GM21529 (cell line): ENCODE results near the gene GAGE12J.
"Not testable (repeated sequence)": the region's sequence is repeated elsewhere in the genome, so short reads cannot be mapped to it uniquely, and the experiment has no call there.

Experiments used
- ATAC-seq: cut with Tn5 transposase; IDR thresholded peaks from one replicate; pipeline ENCODE4 v1.9.1; 2021; ENCODE audit not compliant: unreplicated experiment

Gene GAGE12J, protein sequence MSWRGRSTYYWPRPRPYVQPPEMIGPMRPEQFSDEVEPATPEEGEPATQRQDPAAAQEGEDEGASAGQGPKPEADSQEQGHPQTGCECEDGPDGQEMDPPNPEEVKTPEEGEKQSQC

DNA sequence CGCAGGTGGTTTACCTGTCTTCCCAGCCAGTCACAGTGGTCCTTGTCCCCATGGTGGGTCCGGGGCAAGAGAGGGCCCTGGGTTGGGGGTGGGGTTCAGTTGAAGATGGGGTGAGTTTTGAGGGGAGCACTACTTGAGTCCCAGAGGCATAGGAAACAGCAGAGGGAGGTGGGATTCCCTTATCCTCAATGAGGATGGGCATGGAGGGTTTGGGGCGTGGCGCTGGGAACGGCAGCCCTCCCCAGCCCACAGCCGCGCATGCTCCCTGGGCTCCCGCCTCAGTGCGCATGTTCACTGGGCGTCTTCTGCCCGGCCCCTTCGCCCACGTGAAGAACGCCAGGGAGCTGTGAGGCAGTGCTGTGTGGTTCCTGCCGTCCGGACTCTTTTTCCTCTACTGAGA, at the start of gene GAGE12J:
TSS of gene GAGE12J (plus strand) at position 301 of the 400 bp plus-strand sequence. CDS start 1,157 bp downstream, outside the sequence.
- not testable (repeated sequence) for ATAC-seq

DNA sequence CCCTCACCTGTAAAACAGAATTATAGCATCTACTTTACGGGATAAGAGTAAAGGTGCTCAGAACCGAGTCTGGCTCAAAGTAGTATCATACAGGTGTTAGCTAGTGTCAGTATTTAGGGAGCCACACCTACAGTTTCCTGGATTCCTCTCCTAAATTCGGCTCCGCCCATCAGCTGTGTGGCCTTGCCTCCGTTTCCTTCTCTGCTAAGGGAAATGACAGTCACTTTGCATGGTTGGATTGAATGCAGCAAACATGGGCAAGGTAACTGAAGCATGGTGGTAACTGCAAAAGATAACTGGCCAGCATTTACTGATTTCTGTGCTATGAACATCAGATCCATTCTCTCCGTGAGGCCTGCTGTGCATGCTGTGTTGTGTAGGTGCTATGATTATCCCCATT, 49.4 kb upstream of the GAGE12J start:
- ATAC-seq, result no peak

DNA sequence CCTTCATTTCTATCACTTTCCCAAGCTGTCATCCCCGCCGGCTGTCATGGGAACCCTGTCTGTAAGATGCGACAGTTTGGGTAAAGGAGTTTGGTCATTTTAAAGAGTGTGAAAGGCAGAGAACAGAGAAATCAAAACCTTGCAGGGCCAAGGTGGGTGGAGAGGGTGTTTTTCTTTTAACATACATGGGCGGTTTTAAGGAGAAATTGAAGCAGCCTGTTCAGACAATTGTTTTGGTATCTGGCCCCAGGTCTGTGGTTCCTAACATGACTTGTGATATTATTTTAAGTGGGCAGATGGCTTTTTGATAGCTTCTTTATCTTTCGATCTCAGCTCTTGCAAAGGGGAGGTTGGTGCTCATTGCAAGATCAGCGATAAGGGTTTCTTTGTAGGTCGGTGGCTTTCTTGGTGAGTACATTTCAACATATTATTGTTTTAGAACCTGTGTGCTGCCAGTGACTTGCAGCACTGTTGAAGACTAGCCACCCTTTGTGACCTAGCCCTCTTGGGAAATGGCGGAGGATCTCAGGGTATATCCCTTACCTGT, 48.6 kb upstream of the GAGE12J start:
- ATAC-seq, result no peak

DNA sequence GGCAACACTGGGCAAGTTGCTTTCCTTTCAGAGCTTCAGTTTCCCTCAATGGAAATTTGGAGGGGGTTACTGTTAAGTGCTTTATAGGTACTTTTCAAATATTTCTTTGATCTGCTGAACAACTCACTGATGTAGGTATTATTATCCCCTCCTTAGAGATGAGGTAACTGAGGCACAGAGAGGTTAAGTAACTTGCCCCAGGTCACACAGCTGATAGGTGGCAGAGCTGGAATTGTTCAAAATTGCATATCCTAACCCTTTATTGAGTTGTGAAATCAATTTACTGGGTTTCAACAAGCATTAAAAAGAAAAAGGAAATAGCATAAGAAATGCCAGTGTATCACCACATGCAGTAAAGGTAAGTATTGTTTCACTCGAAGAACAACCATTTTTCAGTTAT, 45.6 kb upstream of the GAGE12J start:
- no peak for ATAC-seq

GRCh38 chrX:49276671-49277534, 44.9 kb upstream of the GAGE12J start:
- ATAC-seq, result no peak

- ATAC-seq, result no peak
These were observed 44.4 kb upstream of the GAGE12J start for GRCh38 chrX:49277535-49277830.

DNA sequence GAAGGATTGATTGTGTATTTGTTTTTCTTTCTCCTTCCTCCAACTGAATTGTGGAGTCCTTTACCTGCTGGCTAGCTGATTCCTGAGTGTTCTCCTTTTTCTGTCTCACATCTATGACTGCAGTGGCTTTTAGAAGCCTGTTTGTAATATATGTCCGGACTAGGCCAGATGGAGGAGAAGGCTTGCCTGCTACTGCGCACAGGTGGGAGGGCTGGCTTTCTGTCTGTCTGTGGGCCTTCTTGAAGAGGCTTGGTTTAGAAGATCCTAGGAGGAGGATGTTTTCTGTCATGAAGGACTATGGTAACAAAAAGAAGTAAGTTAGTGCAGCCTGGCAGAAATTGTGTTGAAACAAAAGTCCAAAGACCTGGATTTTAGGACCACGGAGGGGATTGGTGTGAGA, 43.8 kb upstream of the GAGE12J start:
- ATAC-seq, result no peak

GRCh38 chrX:49282647-49283011, 39.2 kb upstream of the GAGE12J start:
- no peak for ATAC-seq

GRCh38 chrX:49284212-49284611, 37.6 kb upstream of the GAGE12J start:
- ATAC-seq, result no peak

DNA sequence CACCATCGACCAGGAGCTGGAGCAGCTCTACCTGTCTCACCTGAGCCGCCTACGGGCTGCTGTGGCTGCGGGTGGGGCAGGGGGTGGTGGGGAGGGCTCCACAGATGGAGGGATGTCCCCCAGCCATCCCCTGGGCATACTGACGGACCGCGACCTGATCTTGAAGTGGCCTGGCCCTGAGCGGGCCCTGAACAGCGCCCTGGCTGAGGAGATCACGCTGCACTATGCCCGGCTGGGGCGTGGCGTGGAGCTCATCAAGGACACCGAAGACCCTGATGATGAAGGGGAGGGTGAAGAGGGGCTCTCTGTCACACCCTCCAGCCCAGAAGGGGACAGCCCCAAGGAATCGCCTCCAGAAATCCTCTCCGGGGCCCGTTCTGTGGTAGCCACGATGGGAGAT, 35.7 kb upstream of the GAGE12J start:
- ATAC-seq, result no peak

- ATAC-seq, result no peak
These were observed 35.3 kb upstream of the GAGE12J start for GRCh38 chrX:49286581-49286980.

GRCh38 chrX:49287665-49288064, 34.2 kb upstream of the GAGE12J start:
- ATAC-seq, result no peak

GRCh38 chrX:49290215-49290614, 31.6 kb upstream of the GAGE12J start:
- ATAC-seq, result no peak

GRCh38 chrX:49291615-49292337, 30.1 kb upstream of the GAGE12J start:
- peak; percentile 76 for ATAC-seq

DNA sequence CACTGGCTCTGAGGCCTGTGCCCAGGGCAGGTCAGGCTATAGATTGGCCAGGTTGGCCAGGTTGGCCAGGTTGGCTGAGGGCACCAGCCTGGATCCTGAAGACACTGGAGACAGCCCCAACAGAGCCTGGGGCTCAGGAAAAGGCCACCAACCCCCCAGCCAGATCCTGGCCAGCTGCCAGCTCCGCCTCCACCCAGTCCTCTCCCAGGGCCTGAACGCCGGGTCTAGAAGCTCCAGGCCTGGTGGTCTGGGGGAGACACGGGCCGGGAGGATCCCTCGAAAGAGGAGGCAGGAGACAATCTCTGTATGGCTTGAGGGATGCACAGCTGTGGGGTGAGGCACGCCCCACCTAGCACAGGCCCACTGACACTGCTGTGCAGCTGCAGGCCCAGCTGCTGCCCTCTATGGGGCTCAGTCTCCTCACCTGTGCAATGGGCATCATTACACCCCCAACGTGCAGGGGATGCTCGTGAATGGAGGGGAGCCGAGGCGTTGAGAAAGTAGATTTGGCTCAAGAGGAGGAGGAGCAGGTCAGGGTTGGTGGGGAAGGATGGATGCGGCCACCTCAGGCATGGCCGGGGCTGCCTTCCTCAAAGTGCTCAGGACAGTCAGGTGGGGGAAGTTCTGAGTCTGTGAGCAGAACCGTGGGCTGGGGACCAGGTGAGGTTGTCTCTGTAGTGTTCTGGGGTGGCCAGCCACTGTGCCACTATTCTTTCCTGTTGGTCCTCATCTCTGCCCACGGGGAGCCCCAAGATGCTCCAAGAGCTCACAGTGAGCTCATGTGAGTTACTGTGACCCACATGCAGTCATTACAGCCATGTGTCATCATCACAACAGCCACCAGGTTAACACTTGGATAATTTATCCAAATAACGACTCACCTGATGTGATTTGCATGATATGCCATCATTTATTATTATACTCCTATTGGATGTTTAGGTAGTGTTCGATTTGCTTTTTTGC, 29.2 kb upstream of the GAGE12J start:
- no peak for ATAC-seq

DNA sequence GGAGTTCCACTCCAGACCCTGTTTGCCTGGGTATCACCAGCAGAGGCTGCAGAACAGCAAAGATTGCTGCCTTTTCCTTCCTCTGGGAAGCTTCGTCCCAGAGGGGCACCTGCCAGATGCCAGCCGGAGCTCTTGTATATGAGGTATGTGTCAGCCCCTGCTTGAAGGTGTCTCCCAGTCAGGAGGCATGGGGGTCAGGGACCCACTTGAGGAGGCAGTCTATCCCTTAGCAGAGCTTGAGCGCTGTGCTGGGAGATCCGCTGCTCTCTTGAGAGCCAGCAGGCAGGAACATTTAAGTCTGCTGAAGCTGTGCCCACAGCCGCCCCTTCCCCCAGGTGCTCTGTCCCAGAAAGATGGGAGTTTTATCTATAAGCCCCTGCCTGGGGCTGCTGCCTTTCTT, 22.5 kb upstream of the GAGE12J start:
- not testable (repeated sequence) for ATAC-seq

DNA sequence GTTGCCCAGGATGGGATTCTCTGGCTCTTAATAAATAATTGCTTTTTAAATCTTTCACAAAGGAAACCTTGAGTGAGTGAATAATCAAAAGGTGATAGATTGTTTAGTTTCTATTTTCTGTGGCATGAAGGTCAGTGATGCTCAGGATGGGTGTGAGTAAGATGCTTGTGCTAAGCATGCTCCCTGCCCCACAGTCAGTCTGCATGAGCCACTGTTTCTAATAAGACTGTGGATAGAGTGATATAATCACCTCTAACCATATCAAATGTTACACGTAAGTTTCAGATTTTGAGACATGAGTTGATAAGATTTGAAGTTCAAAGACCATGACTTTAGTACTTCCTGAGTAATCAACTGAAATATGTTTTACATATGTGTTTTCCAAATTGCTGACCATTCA, 21.1 kb upstream of the GAGE12J start:
- ATAC-seq, result no peak

GRCh38 chrX:49303346-49303745, 18.5 kb upstream of the GAGE12J start, which contains the start of gene GAGE10:
GAGE10 (plus strand) TSS chrX:49303646; CDS start chrX:49304860, 1,214 bp downstream.
- ATAC-seq, result no peak

DNA sequence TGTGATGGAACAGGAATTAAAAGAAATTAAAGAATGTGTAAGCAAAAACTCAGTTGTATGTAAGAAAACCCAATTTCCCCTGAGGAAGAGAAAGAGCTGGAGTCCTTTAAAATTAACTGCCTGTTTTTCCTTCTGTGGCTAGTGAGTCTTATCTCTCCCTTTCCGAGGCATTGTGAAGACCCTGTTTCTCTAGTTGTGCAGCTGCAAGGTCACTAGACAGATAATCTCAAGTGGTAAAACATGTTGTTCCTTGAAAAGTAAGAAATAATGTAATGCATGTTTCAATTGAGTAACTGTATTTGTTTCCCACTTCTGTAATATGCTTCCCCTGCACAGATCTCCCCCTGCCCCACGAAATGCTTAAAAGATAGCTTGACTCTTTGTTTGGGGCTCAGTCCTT, 14.1 kb upstream of the GAGE12J start:
- ATAC-seq, result not testable (repeated sequence)

DNA sequence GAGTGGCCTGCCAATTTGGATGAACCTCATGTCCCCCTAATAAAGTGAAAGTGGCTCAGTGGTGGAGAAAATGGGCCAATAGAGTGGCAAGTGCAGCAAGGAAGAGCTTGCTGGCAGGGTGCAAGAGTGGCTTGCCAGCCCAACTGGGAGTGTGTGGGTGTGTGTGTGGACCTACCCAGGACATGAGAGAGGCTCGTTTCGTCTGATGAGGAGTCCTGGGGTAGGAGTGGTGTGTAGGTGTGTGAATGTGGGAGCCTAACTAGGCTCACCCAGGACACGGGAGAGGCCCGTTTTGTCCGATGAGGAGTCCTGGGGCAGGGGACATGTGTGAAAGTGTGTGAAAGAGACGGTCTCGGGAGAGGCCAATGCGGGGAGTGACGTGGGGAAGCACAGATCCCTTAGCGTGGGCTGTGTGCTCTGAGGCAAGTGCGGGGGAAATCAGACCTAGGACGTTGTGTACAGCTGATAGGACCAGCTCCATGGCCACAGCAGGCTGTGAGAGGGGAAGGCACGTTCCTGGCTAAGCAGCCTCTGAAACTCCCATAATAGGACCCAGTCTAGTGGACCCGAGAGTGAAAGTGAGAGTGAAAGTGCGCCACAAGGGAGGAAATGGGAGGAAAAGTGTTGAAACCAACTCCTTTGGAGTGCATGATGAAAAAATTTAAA, 13.1 kb upstream of the GAGE12J start:
- ATAC-seq, result no peak
